Lung (tissue), 12 donors: Measurements from ENCODE around the gene IRF8. TPM values are rescaled to one million over a fixed set of nuclear protein-coding genes. Genes with fewer than 3 reads are reported as not detected.

Experiments used
- ATAC-seq: fragments of 200-7000 bp; cut with Tn5 transposase; one replicate; pipeline ENCODE4 v1.9.1; 2020; ENCODE audit warnings: moderate number of reproducible peaks; ENCODE audit not compliant: insufficient read depth, low FRiP score
- DNase-seq, 3 donors: peaks; one replicate each; pipeline ENCODE4 v3.0.0-alpha.2; 2013 to 2017
- H3K27ac ChIP-seq, 2 donors: one replicate each; pipeline ENCODE4 v1.5.1; 2013; ENCODE audit warnings: mild to moderate bottlenecking in 2 of 2, moderate library complexity in 2 of 2, control low read depth in 1 of 2, inconsistent platforms in 1 of 2, low read depth in 1 of 2, low read length in 1 of 2
- H3K27me3 ChIP-seq, 3 donors: one replicate each; pipeline ENCODE4 v1.5.1; 2013; ENCODE audit warnings: low read length in 2 of 3; ENCODE audit not compliant: control insufficient read depth in 3 of 3, insufficient read depth in 3 of 3
- H3K36me3 ChIP-seq, 4 donors: one replicate each; pipeline ENCODE4 v1.5.1; 2013; ENCODE audit warnings: low read length in 4 of 4, mild to moderate bottlenecking in 1 of 4, moderate library complexity in 1 of 4; ENCODE audit not compliant: control insufficient read depth in 4 of 4, insufficient read depth in 4 of 4
- H3K4me1 ChIP-seq, 5 donors: one replicate each; pipeline ENCODE4 v1.5.1; 2013; ENCODE audit warnings: low read length in 5 of 5, mild to moderate bottlenecking in 2 of 5, moderate library complexity in 1 of 5; ENCODE audit not compliant: control insufficient read depth in 5 of 5, insufficient read depth in 5 of 5
- H3K4me3 ChIP-seq: one replicate; pipeline ENCODE4 v1.5.1; 2013; ENCODE audit warnings: mild to moderate bottlenecking, control low read depth, moderate library complexity
- H3K9ac ChIP-seq, 2 donors: one replicate each; pipeline ENCODE4 v1.5.1; 2013; ENCODE audit warnings: low read length in 2 of 2, control low read depth in 1 of 2; ENCODE audit not compliant: insufficient read depth in 1 of 2
- H3K9me3 ChIP-seq, 4 donors: one replicate each; pipeline ENCODE4 v1.5.1; 2013; ENCODE audit warnings: low read length in 3 of 4, mild to moderate bottlenecking in 1 of 4, moderate library complexity in 1 of 4; ENCODE audit not compliant: control insufficient read depth in 4 of 4, insufficient read depth in 3 of 4
- CTCF ChIP-seq: IDR thresholded peaks from 2 replicates; pipeline ENCODE4 v1.5.1; 2012; ENCODE audit warnings: mild to moderate bottlenecking; ENCODE audit errors: control extremely low read depth, extremely low read depth
- WGBS, 2 donors: extraction: QIAGEN DNeasy Blood & Tissue Kit; methylation state at CpG; one replicate each; pipeline ENCODE4 v1.1.7; 2013; 5-methylcytosine and 5-hydroxymethylcytosine counted together
- polyA plus RNA-seq, 2 donors: library from polyadenylated mRNA; stranded (reverse); fragments of 200-250 nt; gene quantifications; one replicate each; pipeline ENCODE4 v1.2.1, GENCODE V29; 2013
- total RNA-seq, 2 donors: library from RNA; depleted of rRNA in 1 of 2; stranded (reverse); fragments of >200 nt in 1 of 2; gene quantifications; one replicate each; pipeline ENCODE4 v1.2.1, GENCODE V29; 2014 to 2021
- donor health status: control.
- donor health status: control.
- donor health status: Bipolar disorder and iron deficiency.
- donor health status: healthy.
- donor health status: DM: yes; HTN: yes; CAD: no.

The IRF8 gene
- total and polyA plus RNA-seq, 4 donors = 7.3 to 48.3 (median 37.0) TPM

GRCh38 chr16:85927959-85928358 is 29.0 kb downstream of the IRF8 start:
- WGBS, 2 donors = 40 to 48% methylated on average over 7 of the region's 7 CpGs
- H3K27me3 ChIP-seq = no peaks in the 10 kb centered on the region
- no peak overlapping the region for H3K27ac ChIP-seq
- TF ChIP-seq CTCF = no peak
- H3K4me3 ChIP-seq = no peak overlapping the region
- no peak for DNase-seq
- peaks cover 0 to 24% (median 16%) of the 10 kb centered on the region in 5 donors for H3K4me1 ChIP-seq
- no peaks in the 10 kb centered on the region for H3K36me3 ChIP-seq
- no peaks in the 10 kb centered on the region for H3K9me3 ChIP-seq
- ATAC-seq = no peak
- H3K9ac ChIP-seq = no peak overlapping the region

GRCh38 chr16:85928401-85928820 is 29.4 kb downstream of the IRF8 start:
- Histone ChIP-seq H3K9ac (no peak overlapping the region), H3K9me3 (no peaks in the 10 kb centered on the region), H3K27ac (no peak overlapping the region), H3K4me3 (no peak overlapping the region), H3K36me3 (no peaks in the 10 kb centered on the region), H3K4me1 (peaks cover 0 to 24% (median 16%) of the 10 kb centered on the region in 5 donors), H3K27me3 (no peaks in the 10 kb centered on the region)
- peak; percentile 87 to 95 (median 91) for DNase-seq
- 12 to 25% methylated on average over 10 of the region's 10 CpGs for WGBS, 2 donors
- TF ChIP-seq CTCF = no peak
- ATAC-seq = no peak

GRCh38 chr16:85929259-85929721 is 30.3 kb downstream of the IRF8 start:
- no peak for DNase-seq
- H3K9ac ChIP-seq = no peak overlapping the region
- H3K9me3 ChIP-seq = no peaks in the 10 kb centered on the region
- H3K4me3 ChIP-seq = no peak overlapping the region
- no peaks in the 10 kb centered on the region for H3K27me3 ChIP-seq
- peaks cover 0 to 24% (median 12%) of the 10 kb centered on the region in 5 donors for H3K4me1 ChIP-seq
- no peak for ATAC-seq
- TF ChIP-seq CTCF = no peak
- H3K36me3 ChIP-seq = no peaks in the 10 kb centered on the region
- 81 to 87% methylated on average over 16 of the region's 16 CpGs for WGBS, 2 donors
- no peak overlapping the region for H3K27ac ChIP-seq

GRCh38 chr16:85930301-85930700 is 31.3 kb downstream of the IRF8 start:
- H3K4me3 ChIP-seq = no peak overlapping the region
- no peaks in the 10 kb centered on the region for H3K36me3 ChIP-seq
- DNase-seq (no peak), ATAC-seq (no peak)
- no peak overlapping the region for H3K9ac ChIP-seq
- 63 to 78% methylated on average over 15 of the region's 15 CpGs for WGBS, 2 donors
- no peak overlapping the region for H3K27ac ChIP-seq
- no peak for TF ChIP-seq CTCF
- H3K4me1 ChIP-seq = peaks cover 0 to 21% (median 12%) of the 10 kb centered on the region in 5 donors
- no peaks in the 10 kb centered on the region for H3K9me3 ChIP-seq
- H3K27me3 ChIP-seq = no peaks in the 10 kb centered on the region
